HepG2 (cell line): Measurements from ENCODE around the gene BICDL2. TPM values are rescaled to one million over a fixed set of nuclear protein-coding genes. Genes with fewer than 3 reads are reported as not detected.

Experiments used
- FLYWCH1 ChIP-seq: sonication (generic); formaldehyde crosslinking; IDR thresholded peaks from 2 replicates; pipeline ENCODE4 v1.8.1; 2023; ENCODE audit warnings: mild to moderate bottlenecking, missing genetic modification reagents
- HHEX ChIP-seq: IDR thresholded peaks from 2 replicates; pipeline ENCODE4 v1.6.1; 2016; ENCODE audit warnings: control low read depth
- KDM3A ChIP-seq: IDR thresholded peaks from 2 replicates; pipeline ENCODE4 v1.6.1; 2018; ENCODE audit warnings: low read depth, missing compliant biosample characterization
- MZF1 ChIP-seq: sonication (generic); formaldehyde crosslinking; IDR thresholded peaks from 2 replicates; pipeline ENCODE4 v1.8.1; 2023; ENCODE audit warnings: mild to moderate bottlenecking, missing genetic modification reagents, borderline replicate concordance
- NCOA5 ChIP-seq: sonication (generic); formaldehyde crosslinking; IDR thresholded peaks from 2 replicates; pipeline ENCODE4 v1.4.0; 2020; ENCODE audit warnings: missing genetic modification reagents
- NFYB ChIP-seq: sonication (generic); formaldehyde crosslinking; IDR thresholded peaks from 2 replicates; pipeline ENCODE4 v1.4.0; 2020; ENCODE audit warnings: missing genetic modification reagents
- PPARG ChIP-seq: conservative IDR thresholded peaks from 2 replicates; pipeline ENCODE4 v1.6.1; 2016; ENCODE audit warnings: missing biosample characterization, missing genetic modification reagents
- REL ChIP-seq: sonication (generic); formaldehyde crosslinking; conservative IDR thresholded peaks from 2 replicates; pipeline ENCODE4 v1.8.0; 2022; ENCODE audit warnings: mild to moderate bottlenecking, missing genetic modification reagents, moderate library complexity
- SP140L ChIP-seq: sonication (generic); formaldehyde crosslinking; IDR thresholded peaks from 2 replicates; pipeline ENCODE4 v1.4.0; 2020; ENCODE audit warnings: missing genetic modification reagents, borderline replicate concordance
- ZBTB42 ChIP-seq: sonication (generic); formaldehyde crosslinking; IDR thresholded peaks from 2 replicates; pipeline ENCODE4 v1.5.0; 2020; ENCODE audit warnings: mild to moderate bottlenecking, missing genetic modification reagents
- ZNF205 ChIP-seq: IDR thresholded peaks from 2 replicates; pipeline ENCODE4 v1.6.1; 2018; ENCODE audit warnings: missing biosample characterization, missing genetic modification reagents
- ZNF33A ChIP-seq: sonication (generic); formaldehyde crosslinking; IDR thresholded peaks from 2 replicates; pipeline ENCODE4 v1.5.1; 2020; ENCODE audit warnings: missing genetic modification reagents, mild to moderate bottlenecking, moderate library complexity, borderline replicate concordance
- ZNF451 ChIP-seq: sonication (generic); formaldehyde crosslinking; IDR thresholded peaks from 2 replicates; pipeline ENCODE4 v1.5.0; 2020; ENCODE audit warnings: mild to moderate bottlenecking, missing genetic modification reagents
- ZNF644 ChIP-seq: IDR thresholded peaks from 2 replicates; pipeline ENCODE4 v1.6.1; 2016; ENCODE audit warnings: low read depth
- ZNF670 ChIP-seq: sonication (generic); formaldehyde crosslinking; IDR thresholded peaks from 2 replicates; pipeline ENCODE4 v1.8.0; 2022; ENCODE audit warnings: mild to moderate bottlenecking, missing genetic modification reagents, borderline replicate concordance
- ZNF737 ChIP-seq: sonication (generic); formaldehyde crosslinking; IDR thresholded peaks from 2 replicates; pipeline ENCODE4 v1.5.0; 2020; ENCODE audit warnings: missing genetic modification reagents, mild to moderate bottlenecking, borderline replicate concordance
- polyA plus RNA-seq, 8 experiments: library from polyadenylated mRNA; depleted of rRNA in 3 of 8; stranded (reverse) in 7 of 8; unstranded in 1 of 8; fragments of >200 nt; fragmentation: Illumina TruSeq in 4 of 8; extraction: Trizol in 4 of 8; gene quantifications; 2 replicates each; pipeline versions ENCODE4 v1.2.1 to v1.2.3, GENCODE V29; 2011 to 2016; ENCODE audit warnings: low read depth in 4 of 8, missing spikeins in 1 of 8, mixed read lengths in 1 of 8; ENCODE audit not compliant: insufficient read depth in 1 of 8
- total RNA-seq, 5 experiments: library from RNA; depleted of rRNA; stranded (reverse); fragments of >200 nt; fragmentation: Illumina TruSeq; extraction: Trizol; gene quantifications; 2 replicates each; pipeline ENCODE4 v1.2.3, GENCODE V29; 2016; ENCODE audit warnings: low read depth in 1 of 5
- TF ChIP-seq, protein P1 (sequence below): sonication (generic); formaldehyde crosslinking; IDR thresholded peaks from 2 replicates; pipeline ENCODE4 v1.5.0; 2020; ENCODE audit warnings: mild to moderate bottlenecking, missing genetic modification reagents, borderline replicate concordance
- TF ChIP-seq, protein P2 (sequence below): sonication (generic); formaldehyde crosslinking; IDR thresholded peaks from 2 replicates; pipeline ENCODE4 v1.4.0; 2020; ENCODE audit warnings: missing genetic modification reagents
- TF ChIP-seq, protein P3 (sequence below): sonication (generic); formaldehyde crosslinking; IDR thresholded peaks from 2 replicates; pipeline ENCODE4 v1.5.0; 2020; ENCODE audit warnings: mild to moderate bottlenecking, missing genetic modification reagents

The BICDL2 gene
- total and polyA plus RNA-seq, 2 of the 13 experiments (the other 11 are each of a cell fraction or from before 2014, with no cell fraction given) = 0.12 TPM; not detected in 1

DNA sequence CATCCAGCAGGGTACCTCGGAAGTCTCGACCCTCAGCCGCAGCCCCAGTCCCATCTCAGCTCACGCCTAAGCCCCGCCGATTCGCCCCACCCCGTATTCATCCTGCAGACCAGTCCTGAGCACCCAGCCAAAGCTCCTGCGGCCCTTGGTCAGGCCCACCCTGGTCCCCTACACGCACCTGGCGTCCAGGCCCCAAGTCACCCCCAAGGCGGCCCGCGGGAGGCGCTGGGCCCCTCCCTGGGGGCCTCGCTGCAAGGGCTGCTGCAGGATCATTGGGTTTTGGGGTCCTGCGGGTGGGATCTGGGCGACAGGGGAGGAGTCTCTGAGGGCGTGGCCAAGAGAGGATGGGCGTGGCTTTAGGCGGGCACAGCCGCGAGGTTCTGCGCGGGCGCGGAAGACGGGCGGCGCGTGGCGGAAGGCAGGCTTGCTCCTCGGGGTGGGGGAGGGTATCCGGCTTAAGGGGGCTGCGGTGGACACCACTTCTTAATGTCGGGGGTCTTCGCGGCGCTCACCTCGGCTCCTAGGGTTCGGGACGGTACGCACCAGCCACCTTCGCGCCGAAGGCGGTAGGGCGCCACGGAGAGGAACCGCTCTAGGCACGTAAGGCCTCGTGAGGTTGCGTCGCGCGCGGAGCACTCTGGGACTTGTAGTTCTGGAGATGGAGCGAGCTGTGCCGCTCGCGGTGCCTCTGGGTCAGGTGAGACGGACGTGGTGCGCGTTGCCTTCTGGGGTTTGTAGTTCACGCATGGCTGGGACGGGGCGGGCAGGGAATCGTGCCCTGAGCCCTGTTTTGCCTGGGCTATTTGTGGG lies 12.9 kb downstream of the BICDL2 start, which contains the start of the genes HCFC1R1 and THOC6 (continued):
- TF ChIP-seq, protein P1, sequence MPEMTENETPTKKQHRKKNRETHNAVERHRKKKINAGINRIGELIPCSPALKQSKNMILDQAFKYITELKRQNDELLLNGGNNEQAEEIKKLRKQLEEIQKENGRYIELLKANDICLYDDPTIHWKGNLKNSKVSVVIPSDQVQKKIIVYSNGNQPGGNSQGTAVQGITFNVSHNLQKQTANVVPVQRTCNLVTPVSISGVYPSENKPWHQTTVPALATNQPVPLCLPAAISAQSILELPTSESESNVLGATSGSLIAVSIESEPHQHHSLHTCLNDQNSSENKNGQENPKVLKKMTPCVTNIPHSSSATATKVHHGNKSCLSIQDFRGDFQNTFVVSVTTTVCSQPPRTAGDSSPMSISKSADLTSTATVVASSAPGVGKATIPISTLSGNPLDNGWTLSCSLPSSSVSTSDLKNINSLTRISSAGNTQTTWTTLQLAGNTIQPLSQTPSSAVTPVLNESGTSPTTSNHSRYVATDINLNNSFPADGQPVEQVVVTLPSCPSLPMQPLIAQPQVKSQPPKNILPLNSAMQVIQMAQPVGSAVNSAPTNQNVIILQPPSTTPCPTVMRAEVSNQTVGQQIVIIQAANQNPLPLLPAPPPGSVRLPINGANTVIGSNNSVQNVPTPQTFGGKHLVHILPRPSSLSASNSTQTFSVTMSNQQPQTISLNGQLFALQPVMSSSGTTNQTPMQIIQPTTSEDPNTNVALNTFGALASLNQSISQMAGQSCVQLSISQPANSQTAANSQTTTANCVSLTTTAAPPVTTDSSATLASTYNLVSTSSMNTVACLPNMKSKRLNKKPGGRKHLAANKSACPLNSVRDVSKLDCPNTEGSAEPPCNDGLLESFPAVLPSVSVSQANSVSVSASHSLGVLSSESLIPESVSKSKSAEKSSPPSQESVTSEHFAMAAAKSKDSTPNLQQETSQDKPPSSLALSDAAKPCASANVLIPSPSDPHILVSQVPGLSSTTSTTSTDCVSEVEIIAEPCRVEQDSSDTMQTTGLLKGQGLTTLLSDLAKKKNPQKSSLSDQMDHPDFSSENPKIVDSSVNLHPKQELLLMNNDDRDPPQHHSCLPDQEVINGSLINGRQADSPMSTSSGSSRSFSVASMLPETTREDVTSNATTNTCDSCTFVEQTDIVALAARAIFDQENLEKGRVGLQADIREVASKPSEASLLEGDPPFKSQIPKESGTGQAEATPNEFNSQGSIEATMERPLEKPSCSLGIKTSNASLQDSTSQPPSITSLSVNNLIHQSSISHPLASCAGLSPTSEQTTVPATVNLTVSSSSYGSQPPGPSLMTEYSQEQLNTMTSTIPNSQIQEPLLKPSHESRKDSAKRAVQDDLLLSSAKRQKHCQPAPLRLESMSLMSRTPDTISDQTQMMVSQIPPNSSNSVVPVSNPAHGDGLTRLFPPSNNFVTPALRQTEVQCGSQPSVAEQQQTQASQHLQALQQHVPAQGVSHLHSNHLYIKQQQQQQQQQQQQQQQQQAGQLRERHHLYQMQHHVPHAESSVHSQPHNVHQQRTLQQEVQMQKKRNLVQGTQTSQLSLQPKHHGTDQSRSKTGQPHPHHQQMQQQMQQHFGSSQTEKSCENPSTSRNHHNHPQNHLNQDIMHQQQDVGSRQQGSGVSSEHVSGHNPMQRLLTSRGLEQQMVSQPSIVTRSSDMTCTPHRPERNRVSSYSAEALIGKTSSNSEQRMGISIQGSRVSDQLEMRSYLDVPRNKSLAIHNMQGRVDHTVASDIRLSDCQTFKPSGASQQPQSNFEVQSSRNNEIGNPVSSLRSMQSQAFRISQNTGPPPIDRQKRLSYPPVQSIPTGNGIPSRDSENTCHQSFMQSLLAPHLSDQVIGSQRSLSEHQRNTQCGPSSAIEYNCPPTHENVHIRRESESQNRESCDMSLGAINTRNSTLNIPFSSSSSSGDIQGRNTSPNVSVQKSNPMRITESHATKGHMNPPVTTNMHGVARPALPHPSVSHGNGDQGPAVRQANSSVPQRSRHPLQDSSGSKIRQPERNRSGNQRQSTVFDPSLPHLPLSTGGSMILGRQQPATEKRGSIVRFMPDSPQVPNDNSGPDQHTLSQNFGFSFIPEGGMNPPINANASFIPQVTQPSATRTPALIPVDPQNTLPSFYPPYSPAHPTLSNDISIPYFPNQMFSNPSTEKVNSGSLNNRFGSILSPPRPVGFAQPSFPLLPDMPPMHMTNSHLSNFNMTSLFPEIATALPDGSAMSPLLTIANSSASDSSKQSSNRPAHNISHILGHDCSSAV (CRISPR knock-in tag) = no peak
- TF ChIP-seq PPARG (CRISPR knock-in tag) (0 out of 2 replicates have a peak, but pooled peaks have one; percentile 20), ZNF644 (CRISPR knock-in tag) (no peak), SP140L (CRISPR knock-in tag) (no peak), NCOA5 (CRISPR knock-in tag) (no peak), ZNF451 (CRISPR knock-in tag) (0 out of 2 replicates have a peak, but pooled peaks have one; percentile 37), ZBTB42 (no peak), MZF1 (no peak), REL (CRISPR knock-in tag) (peak; percentile 51; the same call in 1 of the 2 replicates), FLYWCH1 (CRISPR knock-in tag) (no peak), HHEX (CRISPR knock-in tag) (no peak), ZNF205 (CRISPR knock-in tag) (peak; percentile 82; the same call in 1 of the 2 replicates), ZNF33A (CRISPR knock-in tag) (no peak), NFYB (CRISPR knock-in tag) (peak; percentile 59), KDM3A (CRISPR knock-in tag) (peak; percentile 54; the same call in 1 of the 2 replicates), ZNF737 (CRISPR knock-in tag) (no peak), ZNF670 (0 out of 2 replicates have a peak, but pooled peaks have one; percentile 55)
- TF ChIP-seq, protein P2, sequence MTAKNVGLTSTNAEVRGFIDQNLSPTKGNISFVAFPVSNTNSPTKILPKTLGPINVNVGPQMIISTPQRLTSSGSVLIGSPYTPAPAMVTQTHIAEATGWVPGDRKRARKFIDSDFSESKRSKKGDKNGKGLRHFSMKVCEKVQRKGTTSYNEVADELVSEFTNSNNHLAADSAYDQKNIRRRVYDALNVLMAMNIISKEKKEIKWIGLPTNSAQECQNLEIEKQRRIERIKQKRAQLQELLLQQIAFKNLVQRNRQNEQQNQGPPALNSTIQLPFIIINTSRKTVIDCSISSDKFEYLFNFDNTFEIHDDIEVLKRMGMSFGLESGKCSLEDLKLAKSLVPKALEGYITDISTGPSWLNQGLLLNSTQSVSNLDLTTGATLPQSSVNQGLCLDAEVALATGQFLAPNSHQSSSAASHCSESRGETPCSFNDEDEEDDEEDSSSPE (CRISPR knock-in tag) = peak; percentile 90
- TF ChIP-seq, protein P3, sequence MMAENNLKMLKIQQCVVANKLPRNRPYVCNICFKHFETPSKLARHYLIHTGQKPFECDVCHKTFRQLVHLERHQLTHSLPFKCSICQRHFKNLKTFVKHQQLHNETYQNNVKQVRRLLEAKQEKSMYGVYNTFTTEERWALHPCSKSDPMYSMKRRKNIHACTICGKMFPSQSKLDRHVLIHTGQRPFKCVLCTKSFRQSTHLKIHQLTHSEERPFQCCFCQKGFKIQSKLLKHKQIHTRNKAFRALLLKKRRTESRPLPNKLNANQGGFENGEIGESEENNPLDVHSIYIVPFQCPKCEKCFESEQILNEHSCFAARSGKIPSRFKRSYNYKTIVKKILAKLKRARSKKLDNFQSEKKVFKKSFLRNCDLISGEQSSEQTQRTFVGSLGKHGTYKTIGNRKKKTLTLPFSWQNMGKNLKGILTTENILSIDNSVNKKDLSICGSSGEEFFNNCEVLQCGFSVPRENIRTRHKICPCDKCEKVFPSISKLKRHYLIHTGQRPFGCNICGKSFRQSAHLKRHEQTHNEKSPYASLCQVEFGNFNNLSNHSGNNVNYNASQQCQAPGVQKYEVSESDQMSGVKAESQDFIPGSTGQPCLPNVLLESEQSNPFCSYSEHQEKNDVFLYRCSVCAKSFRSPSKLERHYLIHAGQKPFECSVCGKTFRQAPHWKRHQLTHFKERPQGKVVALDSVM (CRISPR knock-in tag) = 0 out of 2 replicates have a peak, but pooled peaks have one; percentile 43
